Hepatocyte (in vitro differentiated cells): ENCODE results near the gene CAST. TPM values are rescaled to one million over a fixed set of nuclear protein-coding genes. Genes with fewer than 3 reads are reported as not detected.
A peak's percentile ranks its signal among the peaks of the same experiment; 100 is the strongest.

Experiments used
- DNase-seq: peaks from one replicate; pipeline ENCODE4 v3.0.0-alpha.2; 2016; ENCODE audit warnings: low spot score
- H2AFZ ChIP-seq: fragments of 200-600 bp; sonication (generic); 2 replicates; pipeline ENCODE4 v1.6.0; 2016; ENCODE audit warnings: antibody characterized with exemption, mild to moderate bottlenecking
- H3K27ac ChIP-seq: fragments of 200-600 bp; sonication (generic); 2 replicates; pipeline ENCODE4 v1.5.1; 2016; ENCODE audit warnings: mild to moderate bottlenecking
- H3K27me3 ChIP-seq: fragments of 200-600 bp; sonication (generic); 2 replicates; pipeline ENCODE4 v1.6.1; 2016
- H3K36me3 ChIP-seq: fragments of 200-600 bp; sonication (generic); replicated peaks from 2 replicates; pipeline ENCODE4 v1.5.1; 2016; ENCODE audit warnings: low read depth; ENCODE audit not compliant: insufficient read depth
- H3K4me1 ChIP-seq: fragments of 200-600 bp; sonication (generic); 2 replicates; pipeline ENCODE4 v1.5.1; 2016; ENCODE audit warnings: mild to moderate bottlenecking, moderate library complexity; ENCODE audit not compliant: insufficient read depth
- H3K4me2 ChIP-seq: fragments of 200-600 bp; sonication (generic); 2 replicates; pipeline ENCODE4 v1.6.0; 2016
- H3K4me3 ChIP-seq: fragments of 200-600 bp; sonication (generic); 2 replicates; pipeline ENCODE4 v1.5.1; 2016; ENCODE audit warnings: mild to moderate bottlenecking
- H3K79me2 ChIP-seq: fragments of 200-600 bp; sonication (generic); 2 replicates; pipeline ENCODE4 v1.6.0; 2017; ENCODE audit warnings: mild to moderate bottlenecking
- H3K9me2 ChIP-seq: fragments of 200-600 bp; sonication (generic); replicated peaks from 2 replicates; pipeline ENCODE4 v1.6.0; 2017; ENCODE audit warnings: mild to moderate bottlenecking; ENCODE audit not compliant: insufficient read depth
- H3K9me3 ChIP-seq: fragments of 200-600 bp; sonication (generic); 2 replicates; pipeline ENCODE4 v1.5.1; 2016; ENCODE audit warnings: low read depth, mild to moderate bottlenecking
- H4K20me1 ChIP-seq: fragments of 200-600 bp; sonication (generic); 2 replicates; pipeline ENCODE4 v1.6.0; 2016; ENCODE audit warnings: mild to moderate bottlenecking; ENCODE audit not compliant: insufficient read depth, poor library complexity, severe bottlenecking
- EZH2 ChIP-seq: fragments of 200-600 bp; sonication (generic); IDR thresholded peaks from 2 replicates; pipeline ENCODE4 v1.6.1; 2016; ENCODE audit warnings: antibody characterized with exemption, mild to moderate bottlenecking, borderline replicate concordance
- EZH2phosphoT487 ChIP-seq: fragments of 200-600 bp; sonication (generic); IDR thresholded peaks from one replicate; pipeline ENCODE4 v1.6.1; 2018; ENCODE audit warnings: antibody characterized with exemption, mild to moderate bottlenecking, low read depth, moderate library complexity; ENCODE audit not compliant: unreplicated experiment, severe bottlenecking
- WGBS: methylation state at CpG from one replicate; pipeline ENCODE4 v1.1.6; 2016; ENCODE audit warnings: low lambda C conversion rate; ENCODE audit errors: missing lambda C conversion rate; 5-methylcytosine and 5-hydroxymethylcytosine counted together
- polyA plus RNA-seq: library from polyadenylated mRNA; unstranded; fragments of >200 nt; fragmentation: Nextera tagmentation; extraction: Ambion mirVana; gene quantifications from 2 replicates; pipeline ENCODE4 v1.2.1, GENCODE V29; 2016
- total RNA-seq: library from RNA; depleted of rRNA; stranded (reverse); fragments of >200 nt; gene quantifications from 2 replicates; pipeline ENCODE4 v1.2.3, GENCODE V29; 2014
- TF ChIP-seq, protein P1 (sequence below): fragments of 200-600 bp; sonication (generic); IDR thresholded peaks from 2 replicates; pipeline ENCODE4 v1.5.1; 2016; ENCODE audit warnings: antibody characterized with exemption, mild to moderate bottlenecking; ENCODE audit not compliant: poor library complexity

Gene CAST
- total and polyA plus RNA-seq, 2 experiments from 2014 or later, result 140 to 177 TPM

DNA sequence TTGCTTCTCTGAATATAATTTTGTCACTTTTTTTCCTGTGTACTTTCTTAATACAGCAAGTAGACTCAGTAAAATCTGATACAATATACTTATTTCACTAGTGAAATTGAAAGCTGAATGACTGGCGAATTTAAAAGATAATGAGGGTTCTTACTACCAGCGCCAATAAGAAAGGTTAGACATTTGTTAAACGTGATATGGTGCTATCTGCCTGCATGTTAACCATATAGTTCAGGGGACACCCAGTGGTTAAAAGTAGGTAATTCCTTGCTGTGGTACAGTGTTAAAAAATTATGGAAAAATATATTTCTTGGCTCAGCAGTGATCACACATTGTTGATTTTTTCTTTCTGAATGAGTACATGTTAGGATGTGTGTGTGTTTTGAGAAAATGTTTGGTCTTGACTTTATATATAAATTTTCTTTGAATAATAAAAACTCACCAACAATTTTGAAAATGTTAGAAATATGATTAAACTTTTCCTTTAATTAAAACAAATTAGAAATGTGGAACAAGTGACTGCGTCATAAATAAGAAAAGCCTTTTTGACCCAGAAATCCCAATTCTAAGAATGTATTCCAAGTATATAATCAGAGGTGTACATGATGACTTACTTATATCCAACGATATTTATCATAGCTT lies 25.8 kb downstream of the CAST start:
- WGBS, result 47% methylated on average over 5 of the region's 5 CpGs
- H3K4me1 ChIP-seq, result no peaks in the 10 kb centered on the region
- H3K4me2 ChIP-seq, result peak overlapping the region; percentile 60
- H3K27ac ChIP-seq, result no peak overlapping the region
- H3K9me3 ChIP-seq, result no peaks in the 10 kb centered on the region
- no peak for TF ChIP-seq EZH2
- TF ChIP-seq, protein P1, sequence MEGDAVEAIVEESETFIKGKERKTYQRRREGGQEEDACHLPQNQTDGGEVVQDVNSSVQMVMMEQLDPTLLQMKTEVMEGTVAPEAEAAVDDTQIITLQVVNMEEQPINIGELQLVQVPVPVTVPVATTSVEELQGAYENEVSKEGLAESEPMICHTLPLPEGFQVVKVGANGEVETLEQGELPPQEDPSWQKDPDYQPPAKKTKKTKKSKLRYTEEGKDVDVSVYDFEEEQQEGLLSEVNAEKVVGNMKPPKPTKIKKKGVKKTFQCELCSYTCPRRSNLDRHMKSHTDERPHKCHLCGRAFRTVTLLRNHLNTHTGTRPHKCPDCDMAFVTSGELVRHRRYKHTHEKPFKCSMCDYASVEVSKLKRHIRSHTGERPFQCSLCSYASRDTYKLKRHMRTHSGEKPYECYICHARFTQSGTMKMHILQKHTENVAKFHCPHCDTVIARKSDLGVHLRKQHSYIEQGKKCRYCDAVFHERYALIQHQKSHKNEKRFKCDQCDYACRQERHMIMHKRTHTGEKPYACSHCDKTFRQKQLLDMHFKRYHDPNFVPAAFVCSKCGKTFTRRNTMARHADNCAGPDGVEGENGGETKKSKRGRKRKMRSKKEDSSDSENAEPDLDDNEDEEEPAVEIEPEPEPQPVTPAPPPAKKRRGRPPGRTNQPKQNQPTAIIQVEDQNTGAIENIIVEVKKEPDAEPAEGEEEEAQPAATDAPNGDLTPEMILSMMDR, result peak; percentile 63
- TF ChIP-seq EZH2phosphoT487, result no peak
- no peaks in the 10 kb centered on the region for H3K36me3 ChIP-seq
- H3K27me3 ChIP-seq, result no peaks in the 10 kb centered on the region
- peaks cover 3% of the 10 kb centered on the region for H4K20me1 ChIP-seq
- no peaks in the 10 kb centered on the region for H3K9me2 ChIP-seq
- H2AFZ ChIP-seq, result no peak overlapping the region
- peaks cover 16% of the 10 kb centered on the region for H3K79me2 ChIP-seq
- DNase-seq, result peak; percentile 52
- H3K4me3 ChIP-seq, result no peak overlapping the region

DNA sequence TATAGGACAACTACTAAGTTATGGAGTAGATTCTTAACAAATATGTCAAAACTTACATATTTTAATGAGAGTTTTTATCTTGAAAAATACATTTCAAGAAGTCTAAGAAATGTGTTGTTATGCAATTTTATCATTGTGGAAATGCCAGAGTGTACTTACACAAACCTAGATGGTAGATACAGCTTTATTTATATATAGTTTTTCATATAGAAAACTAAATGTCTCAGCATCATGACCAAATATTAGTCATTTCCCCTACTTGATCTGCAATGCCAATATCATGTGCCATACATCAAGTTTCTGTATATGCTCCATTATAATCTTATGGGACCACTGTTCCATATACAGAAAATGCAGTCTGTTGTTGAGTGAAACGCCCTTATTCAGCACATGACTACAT lies 28.7 kb downstream of the CAST start:
- H3K4me3 ChIP-seq, result no peak overlapping the region
- H2AFZ ChIP-seq, result no peak overlapping the region
- H3K79me2 ChIP-seq, result peaks cover 22% of the 10 kb centered on the region
- no peaks in the 10 kb centered on the region for H3K9me3 ChIP-seq
- no peaks in the 10 kb centered on the region for H3K9me2 ChIP-seq
- no peaks in the 10 kb centered on the region for H3K27me3 ChIP-seq
- DNase-seq, result no peak
- whole genome bisulfite sequencing, result 82% methylated on average over 1 of the region's 1 CpG
- H4K20me1 ChIP-seq, result peaks cover 3% of the 10 kb centered on the region
- H3K4me2 ChIP-seq, result no peak overlapping the region
- no peaks in the 10 kb centered on the region for H3K36me3 ChIP-seq
- no peaks in the 10 kb centered on the region for H3K4me1 ChIP-seq
- TF ChIP-seq, protein P1, result no peak
- TF ChIP-seq EZH2phosphoT487, result no peak
- no peak for TF ChIP-seq EZH2
- no peak overlapping the region for H3K27ac ChIP-seq

- no peak for TF ChIP-seq EZH2phosphoT487
- no peak for TF ChIP-seq EZH2
- TF ChIP-seq, protein P1, result no peak
These were observed 29.5 kb downstream of the CAST start for GRCh38 chr5:96691503-96692303.

More at GRCh38 chr5:96691503-96692303, 29.5 kb downstream of the CAST start:
- peak; percentile 37 for DNase-seq
- H3K4me2 ChIP-seq, result no peak overlapping the region
- H3K9me2 ChIP-seq, result no peaks in the 10 kb centered on the region
- 72% methylated on average over 2 of the region's 2 CpGs for WGBS
- H3K4me1 ChIP-seq, result no peaks in the 10 kb centered on the region
- H3K27me3 ChIP-seq, result no peaks in the 10 kb centered on the region
- no peak overlapping the region for H2AFZ ChIP-seq
- H3K79me2 ChIP-seq, result peaks cover 22% of the 10 kb centered on the region
- peaks cover 3% of the 10 kb centered on the region for H4K20me1 ChIP-seq
- H3K9me3 ChIP-seq, result no peaks in the 10 kb centered on the region
- H3K27ac ChIP-seq, result peak overlapping the region; percentile 8
- H3K4me3 ChIP-seq, result no peak overlapping the region
- H3K36me3 ChIP-seq, result no peaks in the 10 kb centered on the region
